T-helper 22 cell (primary cell): ENCODE results near the gene KCTD21.
A peak's percentile ranks its signal among the peaks of the same experiment; 100 is the strongest.

ENCODE experiments used
- DNase-seq: peaks from one replicate; pipeline ENCODE4 v3.0.0-alpha.2; 2020; ENCODE audit warnings: low read depth

The KCTD21 gene

GRCh38 chr11:78139422-78140391 is 48.7 kb downstream of the KCTD21 start, which contains the start of gene ALG8:
Gene ALG8, minus strand, starts transcription at chr11:78139626. Its CDS starts 38 bp downstream, at chr11:78139588.
- DNase-seq: peak; percentile 90

GRCh38 chr11:78138694-78139421 is 49.6 kb downstream of the KCTD21 start:
- no peak for DNase-seq

- DNase-seq: no peak
These were observed 50.1 kb downstream of the KCTD21 start for GRCh38 chr11:78138291-78138690.

- no peak for DNase-seq
These were observed 56.0 kb downstream of the KCTD21 start for GRCh38 chr11:78132475-78132874.

GRCh38 chr11:78131956-78132355 is 56.5 kb downstream of the KCTD21 start:
- no peak for DNase-seq

GRCh38 chr11:78127403-78127802 is 61.0 kb downstream of the KCTD21 start:
- DNase-seq: no peak
